Measurements from ENCODE around the gene DNAJC22.
A peak's percentile ranks its signal among the peaks of the same experiment; 100 is the strongest.

DNA sequence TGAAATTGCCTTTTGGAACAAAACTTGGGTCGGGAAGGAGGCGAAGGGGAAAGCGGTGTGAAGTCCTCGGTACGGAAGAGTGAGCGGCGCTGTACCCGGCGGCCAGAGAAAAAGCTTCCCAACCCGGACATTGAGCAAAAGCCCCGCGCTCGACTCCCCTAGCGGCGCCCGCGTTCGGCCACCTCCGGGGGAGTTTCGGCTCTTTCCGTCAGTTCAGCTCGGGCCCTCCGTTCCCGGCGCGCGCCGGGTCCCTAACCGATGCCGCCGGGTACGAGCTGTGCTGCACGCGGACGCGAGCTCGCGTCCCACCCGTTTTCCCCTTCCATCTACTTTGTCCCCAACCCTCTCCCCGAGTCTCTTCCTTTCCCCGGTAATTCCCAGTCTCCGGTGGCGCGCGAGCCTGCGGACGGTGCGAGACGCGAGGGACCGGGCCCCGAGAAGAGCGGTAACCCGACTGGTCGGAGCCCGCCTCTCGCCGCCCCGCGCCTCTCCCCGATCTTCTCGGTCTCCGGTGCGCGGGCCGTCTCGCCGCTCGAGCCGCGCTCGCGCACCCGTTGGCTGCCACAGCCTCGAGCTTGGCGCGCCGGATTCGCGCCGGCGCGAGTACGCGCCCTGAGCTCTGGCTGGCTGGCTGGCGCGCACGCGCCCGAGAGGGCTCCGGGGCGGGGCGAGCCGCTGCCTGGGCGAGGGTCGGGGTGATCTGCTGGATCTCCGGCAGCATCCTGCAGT, 20.1 kb downstream of the DNAJC22 start:
- TF ChIP-seq RCOR1 (IDR thresholded peaks at IDR 0.05; ENCODE audit: borderline replicate concordance in 1 of 2, low read depth in 2 of 2, low read length in 2 of 2) (peak in 1 of 2 experiments; percentile 91; a peak in 1 of 4 replicates), CHD2 (IDR thresholded peaks at IDR 0.05; ENCODE audit: low read depth, low read length) (no peak; the same call in 1 of the 2 replicates), GABPA (tag; conservative IDR thresholded peaks at IDR 0.05; ENCODE audit: low read depth) (peak; percentile 54), POLR2A (conservative IDR thresholded peaks at IDR 0.05) (peak; percentile 97), TAF1 (IDR thresholded peaks at IDR 0.05; ENCODE audit: control insufficient read depth, extremely low read depth, insufficient read depth, low read length, severe bottlenecking) (peak; percentile 77), BMI1 (IDR thresholded peaks at IDR 0.05; ENCODE audit: low read length) (no peak), ADNP (tag; IDR thresholded peaks at IDR 0.05) (no peak)
- TF ChIP-seq, protein P1, sequence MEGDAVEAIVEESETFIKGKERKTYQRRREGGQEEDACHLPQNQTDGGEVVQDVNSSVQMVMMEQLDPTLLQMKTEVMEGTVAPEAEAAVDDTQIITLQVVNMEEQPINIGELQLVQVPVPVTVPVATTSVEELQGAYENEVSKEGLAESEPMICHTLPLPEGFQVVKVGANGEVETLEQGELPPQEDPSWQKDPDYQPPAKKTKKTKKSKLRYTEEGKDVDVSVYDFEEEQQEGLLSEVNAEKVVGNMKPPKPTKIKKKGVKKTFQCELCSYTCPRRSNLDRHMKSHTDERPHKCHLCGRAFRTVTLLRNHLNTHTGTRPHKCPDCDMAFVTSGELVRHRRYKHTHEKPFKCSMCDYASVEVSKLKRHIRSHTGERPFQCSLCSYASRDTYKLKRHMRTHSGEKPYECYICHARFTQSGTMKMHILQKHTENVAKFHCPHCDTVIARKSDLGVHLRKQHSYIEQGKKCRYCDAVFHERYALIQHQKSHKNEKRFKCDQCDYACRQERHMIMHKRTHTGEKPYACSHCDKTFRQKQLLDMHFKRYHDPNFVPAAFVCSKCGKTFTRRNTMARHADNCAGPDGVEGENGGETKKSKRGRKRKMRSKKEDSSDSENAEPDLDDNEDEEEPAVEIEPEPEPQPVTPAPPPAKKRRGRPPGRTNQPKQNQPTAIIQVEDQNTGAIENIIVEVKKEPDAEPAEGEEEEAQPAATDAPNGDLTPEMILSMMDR (IDR thresholded peaks at IDR 0.05 in 2 of 3, conservative IDR thresholded peaks at IDR 0.05 in 1 of 3; ENCODE audit: insufficient read depth in 2 of 3, low read depth in 1 of 3, low read length in 3 of 3): peak in 2 of 3 experiments; percentile 34 to 35; a peak in 2 of 6 replicates
- TF ChIP-seq, protein P2, sequence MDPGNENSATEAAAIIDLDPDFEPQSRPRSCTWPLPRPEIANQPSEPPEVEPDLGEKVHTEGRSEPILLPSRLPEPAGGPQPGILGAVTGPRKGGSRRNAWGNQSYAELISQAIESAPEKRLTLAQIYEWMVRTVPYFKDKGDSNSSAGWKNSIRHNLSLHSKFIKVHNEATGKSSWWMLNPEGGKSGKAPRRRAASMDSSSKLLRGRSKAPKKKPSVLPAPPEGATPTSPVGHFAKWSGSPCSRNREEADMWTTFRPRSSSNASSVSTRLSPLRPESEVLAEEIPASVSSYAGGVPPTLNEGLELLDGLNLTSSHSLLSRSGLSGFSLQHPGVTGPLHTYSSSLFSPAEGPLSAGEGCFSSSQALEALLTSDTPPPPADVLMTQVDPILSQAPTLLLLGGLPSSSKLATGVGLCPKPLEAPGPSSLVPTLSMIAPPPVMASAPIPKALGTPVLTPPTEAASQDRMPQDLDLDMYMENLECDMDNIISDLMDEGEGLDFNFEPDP (CRISPR knock-in tag; IDR thresholded peaks at IDR 0.05): no peak
